Neural progenitor cell (in vitro differentiated cells): ENCODE results near the gene SH3BP5. TPM values are rescaled to one million over a fixed set of nuclear protein-coding genes. Genes with fewer than 3 reads are reported as not detected.

Source experiments
- DNase-seq: peaks from one replicate; pipeline ENCODE4 v3.0.0-alpha.2; 2016; ENCODE audit warnings: low spot score
- H2AFZ ChIP-seq: fragments of 200-600 bp; sonication (generic); replicated peaks from 2 replicates; pipeline ENCODE4 v1.6.1; 2016; ENCODE audit warnings: antibody characterized with exemption
- H3F3A ChIP-seq: fragments of 200-600 bp; sonication (generic); 2 replicates; pipeline ENCODE4 v1.6.1; 2016; ENCODE audit warnings: antibody characterized with exemption, low read depth
- H3K27ac ChIP-seq: fragments of 200-600 bp; sonication (generic); 2 replicates; pipeline ENCODE4 v1.5.1; 2016; ENCODE audit warnings: mild to moderate bottlenecking
- H3K27me3 ChIP-seq: fragments of 200-600 bp; sonication (generic); 2 replicates; pipeline ENCODE4 v1.6.1; 2016; ENCODE audit warnings: mild to moderate bottlenecking, moderate library complexity
- H3K36me3 ChIP-seq: fragments of 200-600 bp; sonication (generic); 2 replicates; pipeline ENCODE4 v1.5.1; 2016
- H3K4me1 ChIP-seq: fragments of 200-600 bp; sonication (generic); 2 replicates; pipeline ENCODE4 v1.6.1; 2016; ENCODE audit warnings: mixed run types
- H3K4me2 ChIP-seq: fragments of 200-600 bp; sonication (generic); 2 replicates; pipeline ENCODE4 v1.6.1; 2016
- H3K4me3 ChIP-seq: fragments of 200-600 bp; sonication (generic); 2 replicates; pipeline ENCODE4 v1.5.1; 2016
- H3K79me2 ChIP-seq: fragments of 200-600 bp; sonication (generic); 2 replicates; pipeline ENCODE4 v1.6.1; 2016; ENCODE audit warnings: low read depth
- H3K9ac ChIP-seq: fragments of 200-600 bp; sonication (generic); 2 replicates; pipeline ENCODE4 v1.6.1; 2016
- H3K9me3 ChIP-seq: fragments of 200-600 bp; sonication (generic); 2 replicates; pipeline ENCODE4 v1.5.1; 2016; ENCODE audit warnings: low read depth
- H4K20me1 ChIP-seq: fragments of 200-600 bp; sonication (generic); 2 replicates; pipeline ENCODE4 v1.6.1; 2016; ENCODE audit warnings: low read depth
- H3K27ac Mint-ChIP-seq: 3 replicates; pipeline ENCODE4 v1.8.0; 2021; ENCODE audit warnings: mixed read lengths
- H3K27me3 Mint-ChIP-seq: 2 replicates; pipeline ENCODE4 v1.8.0; 2022; ENCODE audit warnings: low read depth, mild to moderate bottlenecking, inconsistent platforms, moderate library complexity, mixed read lengths; ENCODE audit not compliant: insufficient read depth
- H3K36me3 Mint-ChIP-seq: 3 replicates; pipeline ENCODE4 v1.8.0; 2021; ENCODE audit warnings: mixed read lengths
- H3K4me1 Mint-ChIP-seq: 3 replicates; pipeline ENCODE4 v1.8.0; 2021; ENCODE audit warnings: mixed read lengths
- H3K4me3 Mint-ChIP-seq: 3 replicates; pipeline ENCODE4 v1.8.0; 2021; ENCODE audit warnings: mild to moderate bottlenecking, moderate library complexity, mixed read lengths
- H3K9me3 Mint-ChIP-seq: 3 replicates; pipeline ENCODE4 v1.8.0; 2020; ENCODE audit warnings: mixed read lengths
- CTCF ChIP-seq: fragments of 200-600 bp; sonication (generic); IDR thresholded peaks from 2 replicates; pipeline ENCODE4 v1.5.1; 2017; ENCODE audit warnings: antibody characterized with exemption, mild to moderate bottlenecking
- EZH2 ChIP-seq: fragments of 200-600 bp; sonication (generic); IDR thresholded peaks from 2 replicates; pipeline ENCODE4 v1.6.1; 2017; ENCODE audit warnings: antibody characterized with exemption, mild to moderate bottlenecking, moderate library complexity
- EZH2phosphoT487 ChIP-seq: fragments of 200-600 bp; sonication (generic); IDR thresholded peaks from 2 replicates; pipeline ENCODE4 v1.6.1; 2017; ENCODE audit warnings: antibody characterized with exemption
- total RNA-seq: library from RNA; depleted of rRNA; stranded (reverse); fragments of >200 nt; gene quantifications from 2 replicates; pipeline ENCODE4 v1.2.3, GENCODE V29; 2015; ENCODE audit warnings: low replicate concordance

Gene SH3BP5
- total RNA-seq, 1 donor from 2014 or later: 11.2 TPM

GRCh38 chr3:15330031-15330596 is 2.3 kb downstream of the SH3BP5 start:
- H3K27ac Mint-ChIP-seq: no peak overlapping the region
- H3K27me3 Mint-ChIP-seq: peaks cover 9% of the 10 kb centered on the region
- H3K4me3 Mint-ChIP-seq: peak overlapping the region; percentile 91
- Histone ChIP-seq H3K4me3 (no peak overlapping the region), H3K27me3 (peaks cover 33% of the 10 kb centered on the region), H3K9me3 (no peaks in the 10 kb centered on the region), H3K27ac (no peak overlapping the region), H3F3A (peaks cover 26% of the 10 kb centered on the region), H4K20me1 (no peaks in the 10 kb centered on the region), H3K36me3 (no peaks in the 10 kb centered on the region), H3K4me1 (peaks cover 27% of the 10 kb centered on the region), H2AFZ (no peak overlapping the region), H3K4me2 (peak overlapping the region; percentile 98), H3K9ac (no peak overlapping the region), H3K79me2 (peaks cover 7% of the 10 kb centered on the region)
- no peaks in the 10 kb centered on the region for H3K36me3 Mint-ChIP-seq
- H3K4me1 Mint-ChIP-seq: peaks cover 49% of the 10 kb centered on the region
- no peaks in the 10 kb centered on the region for H3K9me3 Mint-ChIP-seq
- TF ChIP-seq EZH2 (no peak), EZH2phosphoT487 (no peak), CTCF (no peak)
- DNase-seq: peak; percentile 21

- Histone ChIP-seq H3K4me3 (no peak overlapping the region), H3K79me2 (peaks cover 7% of the 10 kb centered on the region), H3K9ac (no peak overlapping the region), H3K36me3 (no peaks in the 10 kb centered on the region), H3K27me3 (peaks cover 30% of the 10 kb centered on the region), H3K27ac (no peak overlapping the region), H3K9me3 (no peaks in the 10 kb centered on the region), H2AFZ (no peak overlapping the region), H4K20me1 (no peaks in the 10 kb centered on the region), H3F3A (peaks cover 26% of the 10 kb centered on the region), H3K4me1 (peaks cover 35% of the 10 kb centered on the region), H3K4me2 (no peak overlapping the region)
- no peak for TF ChIP-seq EZH2
- no peak for TF ChIP-seq EZH2phosphoT487
- TF ChIP-seq CTCF: no peak
- Mint-ChIP-seq H3K4me1 (peaks cover 57% of the 10 kb centered on the region), H3K4me3 (peak overlapping the region; percentile 91), H3K9me3 (no peaks in the 10 kb centered on the region), H3K27ac (peak overlapping the region; percentile 42), H3K36me3 (no peaks in the 10 kb centered on the region), H3K27me3 (peaks cover 9% of the 10 kb centered on the region)
- DNase-seq: no peak
Measured at GRCh38 chr3:15329046-15330005, 3.1 kb downstream of the SH3BP5 start.

GRCh38 chr3:15327941-15328340 is 4.4 kb downstream of the SH3BP5 start:
- Histone ChIP-seq H3K4me1 (peaks cover 44% of the 10 kb centered on the region), H3F3A (peaks cover 26% of the 10 kb centered on the region), H3K27ac (no peak overlapping the region), H3K36me3 (no peaks in the 10 kb centered on the region), H3K4me2 (no peak overlapping the region), H3K79me2 (peaks cover 7% of the 10 kb centered on the region), H2AFZ (no peak overlapping the region), H3K9ac (no peak overlapping the region), H3K4me3 (no peak overlapping the region), H3K9me3 (no peaks in the 10 kb centered on the region), H3K27me3 (peaks cover 16% of the 10 kb centered on the region), H4K20me1 (no peaks in the 10 kb centered on the region)
- Mint-ChIP-seq H3K4me3 (no peak overlapping the region), H3K36me3 (no peaks in the 10 kb centered on the region), H3K9me3 (no peaks in the 10 kb centered on the region), H3K4me1 (peaks cover 61% of the 10 kb centered on the region), H3K27me3 (peaks cover 5% of the 10 kb centered on the region), H3K27ac (no peak overlapping the region)
- no peak for TF ChIP-seq EZH2
- no peak for TF ChIP-seq EZH2phosphoT487
- no peak for DNase-seq
